Cardiac fibroblast (primary cell): ENCODE results near the gene XCL1.
"Not testable (repeated sequence)": the region's sequence is repeated elsewhere in the genome, so short reads cannot be mapped to it uniquely, and the experiment has no call there.

Experiments used
- DNase-seq, 2 donors: peaks; one replicate each; pipeline versions ENCODE4 v3.0.0 to v3.0.0-alpha.2; 2010; ENCODE audit warnings: low read depth in 2 of 2
- H3K4me3 ChIP-seq, 2 donors: replicated peaks in 1 of 2; 1 replicate in 1 of 2; 2 replicates in 1 of 2; pipeline ENCODE4 v1.5.1; 2011; ENCODE audit warnings: low read depth in 2 of 2, low read length in 2 of 2, mild to moderate bottlenecking in 2 of 2, moderate library complexity in 1 of 2
- TF ChIP-seq, protein P1 (sequence below): IDR thresholded peaks from one replicate; pipeline ENCODE4 v1.5.1; 2011; ENCODE audit warnings: low read depth, mild to moderate bottlenecking, low read length, inconsistent platforms

XCL1 gene

GRCh38 chr1:168570652-168571051 is 5.8 kb upstream of the XCL1 start:
- TF ChIP-seq, protein P1, sequence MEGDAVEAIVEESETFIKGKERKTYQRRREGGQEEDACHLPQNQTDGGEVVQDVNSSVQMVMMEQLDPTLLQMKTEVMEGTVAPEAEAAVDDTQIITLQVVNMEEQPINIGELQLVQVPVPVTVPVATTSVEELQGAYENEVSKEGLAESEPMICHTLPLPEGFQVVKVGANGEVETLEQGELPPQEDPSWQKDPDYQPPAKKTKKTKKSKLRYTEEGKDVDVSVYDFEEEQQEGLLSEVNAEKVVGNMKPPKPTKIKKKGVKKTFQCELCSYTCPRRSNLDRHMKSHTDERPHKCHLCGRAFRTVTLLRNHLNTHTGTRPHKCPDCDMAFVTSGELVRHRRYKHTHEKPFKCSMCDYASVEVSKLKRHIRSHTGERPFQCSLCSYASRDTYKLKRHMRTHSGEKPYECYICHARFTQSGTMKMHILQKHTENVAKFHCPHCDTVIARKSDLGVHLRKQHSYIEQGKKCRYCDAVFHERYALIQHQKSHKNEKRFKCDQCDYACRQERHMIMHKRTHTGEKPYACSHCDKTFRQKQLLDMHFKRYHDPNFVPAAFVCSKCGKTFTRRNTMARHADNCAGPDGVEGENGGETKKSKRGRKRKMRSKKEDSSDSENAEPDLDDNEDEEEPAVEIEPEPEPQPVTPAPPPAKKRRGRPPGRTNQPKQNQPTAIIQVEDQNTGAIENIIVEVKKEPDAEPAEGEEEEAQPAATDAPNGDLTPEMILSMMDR: no peak
- H3K4me3 ChIP-seq: no peak overlapping the region
- no peak for DNase-seq

DNA sequence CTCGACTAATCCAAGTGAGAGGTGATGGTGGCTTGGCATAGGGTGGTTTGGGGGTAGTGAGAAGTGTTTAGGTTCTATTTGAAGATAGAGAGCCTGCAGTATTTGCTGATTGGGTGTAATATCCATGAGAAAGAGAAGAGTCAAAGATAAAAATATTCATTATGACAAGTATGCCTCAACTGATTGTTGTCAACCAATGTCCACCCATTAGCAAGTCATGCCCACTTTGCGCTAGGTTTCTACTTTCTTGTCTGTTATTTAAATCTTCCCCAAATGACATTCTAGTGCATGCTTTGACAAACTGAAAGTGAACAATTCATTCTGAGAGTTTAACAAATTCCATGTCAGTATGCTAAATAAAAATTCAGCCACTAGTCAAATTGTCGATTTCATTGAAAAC is 3.8 kb upstream of the XCL1 start:
- DNase-seq: no peak
- TF ChIP-seq, protein P1: no peak
- H3K4me3 ChIP-seq: no peak overlapping the region

- TF ChIP-seq, protein P1: peak; percentile 47
- peak; percentile 66 to 74 for DNase-seq
- not testable (repeated sequence) for H3K4me3 ChIP-seq
These were observed 2.2 kb upstream of the XCL1 start for GRCh38 chr1:168574234-168574633.

GRCh38 chr1:168578531-168579185 is 2.3 kb downstream of the XCL1 start:
- not testable (repeated sequence) for H3K4me3 ChIP-seq, DNase-seq

DNA sequence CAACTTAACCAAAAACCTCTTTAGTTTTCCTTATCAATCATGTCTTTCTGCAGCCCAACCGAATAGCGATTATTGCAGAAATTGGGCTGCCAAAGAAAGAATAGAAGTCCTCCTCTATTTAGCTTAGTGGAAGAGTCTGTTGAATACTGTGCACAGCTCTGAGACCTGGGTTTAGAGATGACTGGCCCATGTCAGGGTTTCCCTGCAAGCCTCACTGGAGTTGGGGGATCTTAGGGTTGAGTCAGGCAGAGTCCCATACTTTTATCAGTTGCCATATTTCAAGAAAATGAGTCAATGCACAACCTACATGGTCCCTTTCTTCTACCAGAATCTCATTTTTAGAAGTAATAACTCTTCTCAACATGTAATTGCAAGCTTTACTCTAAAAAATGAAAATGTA is 3.9 kb downstream of the XCL1 start:
- not testable (repeated sequence) for DNase-seq, H3K4me3 ChIP-seq

GRCh38 chr1:168580991-168581390 is 4.6 kb downstream of the XCL1 start:
- DNase-seq, H3K4me3 ChIP-seq: not testable (repeated sequence)

- H3K4me3 ChIP-seq: no peak overlapping the region
- no peak for DNase-seq
- TF ChIP-seq, protein P1: no peak
These were observed 5.6 kb downstream of the XCL1 start for GRCh38 chr1:168581817-168582572.

GRCh38 chr1:168582688-168583336 is 6.4 kb downstream of the XCL1 start:
- TF ChIP-seq, protein P1: no peak
- H3K4me3 ChIP-seq: no peak overlapping the region
- DNase-seq: peak; percentile 7 to 20
